ENCODE results near the gene TMEM61.
"Not testable (repeated sequence)": the region's sequence is repeated elsewhere in the genome, so short reads cannot be mapped to it uniquely, and the experiment has no call there.

Gene TMEM61

GRCh38 chr1:55005351-55006140 is 25.1 kb downstream of the TMEM61 start:
- no peak for DNase-seq

- no peak for DNase-seq
These were observed 26.5 kb downstream of the TMEM61 start for GRCh38 chr1:55006931-55007330.

- DNase-seq = no peak
These were observed 27.2 kb downstream of the TMEM61 start for GRCh38 chr1:55007625-55008024.

- DNase-seq = no peak
These were observed 29.9 kb downstream of the TMEM61 start for GRCh38 chr1:55010194-55010886.

- no peak for DNase-seq
These were observed 30.4 kb downstream of the TMEM61 start for GRCh38 chr1:55010887-55011217.

GRCh38 chr1:55012661-55013060 is 32.2 kb downstream of the TMEM61 start:
- DNase-seq = no peak

- no peak for DNase-seq
These were observed 34.7 kb downstream of the TMEM61 start for GRCh38 chr1:55015123-55015522.

- no peak for DNase-seq
These were observed 35.5 kb downstream of the TMEM61 start for GRCh38 chr1:55015731-55016620.

- no peak for DNase-seq
These were observed 38.0 kb downstream of the TMEM61 start for GRCh38 chr1:55018395-55018794.

GRCh38 chr1:55021942-55022546 is 41.6 kb downstream of the TMEM61 start:
- DNase-seq = peak; percentile 58

- not testable (repeated sequence) for DNase-seq
These were observed 43.7 kb downstream of the TMEM61 start for GRCh38 chr1:55024163-55024562.

- not testable (repeated sequence) for DNase-seq
These were observed 46.3 kb downstream of the TMEM61 start for GRCh38 chr1:55026682-55027081.

GRCh38 chr1:55031098-55031497 is 50.7 kb downstream of the TMEM61 start:
- DNase-seq = not testable (repeated sequence)

- DNase-seq = no peak
These were observed 52.8 kb downstream of the TMEM61 start for GRCh38 chr1:55033265-55033614.

GRCh38 chr1:55034476-55035133 is 54.2 kb downstream of the TMEM61 start:
- peak; percentile 51 for DNase-seq

- DNase-seq = no peak
These were observed 55.5 kb downstream of the TMEM61 start for GRCh38 chr1:55035904-55036303.

- no peak for DNase-seq
These were observed 57.5 kb downstream of the TMEM61 start for GRCh38 chr1:55037733-55038551.

- DNase-seq = no peak
These were observed 58.1 kb downstream of the TMEM61 start for GRCh38 chr1:55038552-55038838.

- DNase-seq = no peak
These were observed 58.5 kb downstream of the TMEM61 start for GRCh38 chr1:55038974-55039341.

- no peak for DNase-seq
These were observed 59.1 kb downstream of the TMEM61 start, which contains the start of gene PCSK9 for GRCh38 chr1:55039342-55040082. Gene PCSK9, plus strand, starts transcription at chr1:55039548. Its CDS starts 290 bp downstream, at chr1:55039838.

All from NCI-H446 treated with DMSO at 0.1 percent for 48 hours (cell line).